Measurements from ENCODE around the gene CTNNBIP1. TPM values are rescaled to one million over a fixed set of nuclear protein-coding genes. Genes with fewer than 3 reads are reported as not detected.
A peak's percentile ranks its signal among the peaks of the same experiment; 100 is the strongest.

CTNNBIP1 gene
- polyA plus RNA-seq, 1 donor (not counting 4 experiments of a cell fraction or from before 2014, with no cell fraction given): 92.3 TPM

GRCh38 chr1:9852410-9853248, 57.4 kb downstream of the CTNNBIP1 start:
- Histone ChIP-seq H3K4me1 (ENCODE audit: control insufficient read depth, extremely low read depth, insufficient read depth, low read length) (peaks cover 16% of the 10 kb centered on the region), H3K36me3 (ENCODE audit: control insufficient read depth in 2 of 2, extremely low read depth in 1 of 2, insufficient read depth in 2 of 2, low read length in 2 of 2) (peaks cover 16 to 19% of the 10 kb centered on the region in 2 experiments), H2AFZ (ENCODE audit: control insufficient read depth, low read length) (no peak overlapping the region), H3K4me3 (ENCODE audit: control insufficient read depth in 2 of 3, extremely low read depth in 1 of 3, insufficient read depth in 2 of 3, low read depth in 1 of 3, low read length in 3 of 3) (no peak overlapping the region), H3K27ac (ENCODE audit: control insufficient read depth, insufficient read depth, low read length) (no peak overlapping the region), H3K27me3 (ENCODE audit: control insufficient read depth, extremely low read depth, insufficient read depth, low read length) (no peaks in the 10 kb centered on the region), H3K4me2 (ENCODE audit: control insufficient read depth, extremely low read depth, insufficient read depth, low read depth, low read length) (peak overlapping the region; percentile 61), H3K79me2 (ENCODE audit: control insufficient read depth, insufficient read depth, low read length) (no peaks in the 10 kb centered on the region), H3K9me1 (ENCODE audit: control insufficient read depth, extremely low read depth, insufficient read depth, low read length) (no peaks in the 10 kb centered on the region), H3K9me3 (ENCODE audit: control insufficient read depth, low read depth, low read length) (no peaks in the 10 kb centered on the region), H4K20me1 (ENCODE audit: control insufficient read depth, extremely low read depth, insufficient read depth, low read length) (no peaks in the 10 kb centered on the region), H3K9ac (ENCODE audit: control insufficient read depth, extremely low read depth, insufficient read depth, low read length) (peak overlapping the region; percentile 41)
- FAIRE-seq: peak; percentile 84
- dilution Hi-C loops (cut with MboI; ENCODE audit: extremely low pct_ligation_motif_present, low sequenced_read_pairs): no loop called here
- DNase-seq (ENCODE audit: low read depth, low spot score): no peak
- no peak for TF ChIP-seq EZH2 (IDR thresholded peaks at IDR 0.05; ENCODE audit: low read length)
- no peak for TF ChIP-seq CTCF (optimal IDR thresholded peaks at IDR 0.05 in 1 of 3, IDR thresholded peaks at IDR 0.05 in 1 of 3, conservative IDR thresholded peaks at IDR 0.05 in 1 of 3; ENCODE audit: extremely low read depth in 1 of 3, insufficient read depth in 2 of 3, low read length in 3 of 3)

DNA sequence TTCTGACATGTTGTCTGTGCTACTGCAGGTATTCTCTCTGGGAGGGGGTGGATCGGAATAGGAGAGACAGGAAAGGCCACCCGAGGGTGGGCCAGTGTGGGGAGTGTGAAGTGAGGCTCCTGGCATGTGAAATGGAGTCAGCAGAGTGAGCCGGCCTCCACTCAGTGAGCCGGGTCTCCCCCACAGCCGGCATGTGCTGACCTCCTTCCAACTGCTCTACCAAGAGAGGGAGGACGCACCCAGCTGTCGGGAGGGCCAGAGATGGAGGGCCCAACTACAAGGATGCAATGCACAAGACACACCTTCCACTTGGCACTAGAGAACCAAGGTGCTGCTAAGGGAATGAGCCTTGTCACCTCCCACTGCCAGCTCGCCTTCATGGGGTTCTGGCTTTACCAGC, 58.1 kb downstream of the CTNNBIP1 start:
- Histone ChIP-seq H3K9me1 (ENCODE audit: control insufficient read depth, extremely low read depth, insufficient read depth, low read length) (no peaks in the 10 kb centered on the region), H3K79me2 (ENCODE audit: control insufficient read depth, insufficient read depth, low read length) (no peaks in the 10 kb centered on the region), H2AFZ (ENCODE audit: control insufficient read depth, low read length) (no peak overlapping the region), H3K4me3 (ENCODE audit: control insufficient read depth in 2 of 3, extremely low read depth in 1 of 3, insufficient read depth in 2 of 3, low read depth in 1 of 3, low read length in 3 of 3) (no peak overlapping the region), H3K4me1 (ENCODE audit: control insufficient read depth, extremely low read depth, insufficient read depth, low read length) (peaks cover 16% of the 10 kb centered on the region), H4K20me1 (ENCODE audit: control insufficient read depth, extremely low read depth, insufficient read depth, low read length) (no peaks in the 10 kb centered on the region), H3K27ac (ENCODE audit: control insufficient read depth, insufficient read depth, low read length) (no peak overlapping the region), H3K4me2 (ENCODE audit: control insufficient read depth, extremely low read depth, insufficient read depth, low read depth, low read length) (peak overlapping the region; percentile 61), H3K9ac (ENCODE audit: control insufficient read depth, extremely low read depth, insufficient read depth, low read length) (peak overlapping the region; percentile 41), H3K27me3 (ENCODE audit: control insufficient read depth, extremely low read depth, insufficient read depth, low read length) (no peaks in the 10 kb centered on the region), H3K36me3 (ENCODE audit: control insufficient read depth in 2 of 2, extremely low read depth in 1 of 2, insufficient read depth in 2 of 2, low read length in 2 of 2) (peaks cover 16 to 19% of the 10 kb centered on the region in 2 experiments), H3K9me3 (ENCODE audit: control insufficient read depth, low read depth, low read length) (no peaks in the 10 kb centered on the region)
- DNase-seq (ENCODE audit: low read depth, low spot score) (no peak), FAIRE-seq (no peak)
- TF ChIP-seq CTCF (optimal IDR thresholded peaks at IDR 0.05 in 1 of 3, IDR thresholded peaks at IDR 0.05 in 1 of 3, conservative IDR thresholded peaks at IDR 0.05 in 1 of 3; ENCODE audit: extremely low read depth in 1 of 3, insufficient read depth in 2 of 3, low read length in 3 of 3) (no peak), EZH2 (IDR thresholded peaks at IDR 0.05; ENCODE audit: low read length) (no peak)
- dilution Hi-C loops (cut with MboI; ENCODE audit: extremely low pct_ligation_motif_present, low sequenced_read_pairs): no loop called here

All from keratinocyte (primary cell).